HL-60 (cell line): ENCODE results near the gene CFL1.

ENCODE experiments used
- DNase-seq, 2 experiments: peaks; one replicate each; pipeline ENCODE4 v3.0.0-alpha.2; 2010 to 2020; ENCODE audit warnings: low read depth in 1 of 2, low spot score in 1 of 2
- H3K27ac ChIP-seq: fragments of 250-450 bp; sonication (Bioruptor Pico); replicated peaks from 2 replicates; pipeline ENCODE4 v1.5.1; 2020; ENCODE audit warnings: mild to moderate bottlenecking, moderate library complexity
- H3K27me3 ChIP-seq: fragments of 250-450 bp; sonication (Bioruptor Pico); 2 replicates; pipeline ENCODE4 v1.5.1; 2021; ENCODE audit warnings: mild to moderate bottlenecking, moderate library complexity; ENCODE audit not compliant: insufficient read depth, poor library complexity, severe bottlenecking
- H3K4me3 ChIP-seq: replicated peaks from 2 replicates; pipeline ENCODE4 v1.5.1; 2011; ENCODE audit warnings: mild to moderate bottlenecking, control low read depth, low read length; ENCODE audit not compliant: insufficient read depth
- GABPA ChIP-seq: IDR thresholded peaks from 2 replicates; pipeline ENCODE4 v1.6.1; 2012; ENCODE audit warnings: low read depth
- POLR2AphosphoS5 ChIP-seq: IDR thresholded peaks from 2 replicates; pipeline ENCODE4 v1.6.1; 2012; ENCODE audit warnings: low read depth
- SPI1 ChIP-seq: IDR thresholded peaks from 2 replicates; pipeline ENCODE4 v1.6.1; 2012; ENCODE audit warnings: low read depth, mild to moderate bottlenecking, borderline replicate concordance
- TF ChIP-seq, protein P1 (sequence below): IDR thresholded peaks from one replicate; pipeline ENCODE4 v1.5.1; 2011; ENCODE audit warnings: low read length, control low read depth, inconsistent platforms; ENCODE audit not compliant: insufficient read depth
- TF ChIP-seq, protein P2 (sequence below): IDR thresholded peaks from 2 replicates; pipeline ENCODE4 v1.6.1; 2012; ENCODE audit warnings: low read depth; ENCODE audit not compliant: insufficient replicate concordance

The CFL1 gene

DNA sequence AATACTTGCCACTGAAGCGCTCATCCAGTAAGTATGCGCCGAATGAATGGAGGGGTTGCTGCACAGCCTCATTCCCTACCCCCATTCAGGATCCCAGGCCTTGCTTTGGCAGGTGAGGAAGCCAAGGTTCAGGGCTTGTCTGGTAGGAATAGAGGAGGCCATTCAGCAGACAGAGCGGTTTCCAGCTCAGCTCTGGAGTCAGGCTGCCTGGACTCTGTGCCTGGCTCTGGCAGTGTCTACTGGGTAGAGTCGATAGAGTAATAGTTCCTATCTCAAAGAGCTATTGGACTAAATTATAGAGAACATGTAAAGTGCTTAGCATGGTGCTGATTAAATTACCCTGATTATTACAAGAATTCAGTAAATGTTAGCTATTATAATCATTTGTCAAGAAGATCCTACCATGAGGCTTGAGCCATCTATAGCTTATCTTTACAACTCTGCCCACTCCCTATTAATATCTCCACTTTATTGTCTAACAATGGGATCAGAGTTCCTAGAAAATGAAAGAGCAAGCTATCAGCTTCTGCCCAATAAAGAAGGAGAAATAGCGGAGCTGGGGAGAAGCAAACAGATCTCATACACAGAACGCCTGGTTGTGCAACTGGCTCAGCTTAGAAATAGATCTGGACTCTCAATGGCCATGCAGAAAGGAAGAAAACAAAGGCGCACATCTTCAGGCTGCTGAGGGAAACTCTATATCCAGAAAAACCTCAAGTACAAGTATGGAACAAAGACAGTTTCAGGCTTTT lies 30.8 kb downstream of the CFL1 start:
- DNase-seq: no peak
- Histone ChIP-seq H3K27ac (no peak overlapping the region), H3K4me3 (no peak overlapping the region), H3K27me3 (no peaks in the 10 kb centered on the region)
- TF ChIP-seq, protein P1, sequence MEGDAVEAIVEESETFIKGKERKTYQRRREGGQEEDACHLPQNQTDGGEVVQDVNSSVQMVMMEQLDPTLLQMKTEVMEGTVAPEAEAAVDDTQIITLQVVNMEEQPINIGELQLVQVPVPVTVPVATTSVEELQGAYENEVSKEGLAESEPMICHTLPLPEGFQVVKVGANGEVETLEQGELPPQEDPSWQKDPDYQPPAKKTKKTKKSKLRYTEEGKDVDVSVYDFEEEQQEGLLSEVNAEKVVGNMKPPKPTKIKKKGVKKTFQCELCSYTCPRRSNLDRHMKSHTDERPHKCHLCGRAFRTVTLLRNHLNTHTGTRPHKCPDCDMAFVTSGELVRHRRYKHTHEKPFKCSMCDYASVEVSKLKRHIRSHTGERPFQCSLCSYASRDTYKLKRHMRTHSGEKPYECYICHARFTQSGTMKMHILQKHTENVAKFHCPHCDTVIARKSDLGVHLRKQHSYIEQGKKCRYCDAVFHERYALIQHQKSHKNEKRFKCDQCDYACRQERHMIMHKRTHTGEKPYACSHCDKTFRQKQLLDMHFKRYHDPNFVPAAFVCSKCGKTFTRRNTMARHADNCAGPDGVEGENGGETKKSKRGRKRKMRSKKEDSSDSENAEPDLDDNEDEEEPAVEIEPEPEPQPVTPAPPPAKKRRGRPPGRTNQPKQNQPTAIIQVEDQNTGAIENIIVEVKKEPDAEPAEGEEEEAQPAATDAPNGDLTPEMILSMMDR: no peak
- TF ChIP-seq, protein P2, sequence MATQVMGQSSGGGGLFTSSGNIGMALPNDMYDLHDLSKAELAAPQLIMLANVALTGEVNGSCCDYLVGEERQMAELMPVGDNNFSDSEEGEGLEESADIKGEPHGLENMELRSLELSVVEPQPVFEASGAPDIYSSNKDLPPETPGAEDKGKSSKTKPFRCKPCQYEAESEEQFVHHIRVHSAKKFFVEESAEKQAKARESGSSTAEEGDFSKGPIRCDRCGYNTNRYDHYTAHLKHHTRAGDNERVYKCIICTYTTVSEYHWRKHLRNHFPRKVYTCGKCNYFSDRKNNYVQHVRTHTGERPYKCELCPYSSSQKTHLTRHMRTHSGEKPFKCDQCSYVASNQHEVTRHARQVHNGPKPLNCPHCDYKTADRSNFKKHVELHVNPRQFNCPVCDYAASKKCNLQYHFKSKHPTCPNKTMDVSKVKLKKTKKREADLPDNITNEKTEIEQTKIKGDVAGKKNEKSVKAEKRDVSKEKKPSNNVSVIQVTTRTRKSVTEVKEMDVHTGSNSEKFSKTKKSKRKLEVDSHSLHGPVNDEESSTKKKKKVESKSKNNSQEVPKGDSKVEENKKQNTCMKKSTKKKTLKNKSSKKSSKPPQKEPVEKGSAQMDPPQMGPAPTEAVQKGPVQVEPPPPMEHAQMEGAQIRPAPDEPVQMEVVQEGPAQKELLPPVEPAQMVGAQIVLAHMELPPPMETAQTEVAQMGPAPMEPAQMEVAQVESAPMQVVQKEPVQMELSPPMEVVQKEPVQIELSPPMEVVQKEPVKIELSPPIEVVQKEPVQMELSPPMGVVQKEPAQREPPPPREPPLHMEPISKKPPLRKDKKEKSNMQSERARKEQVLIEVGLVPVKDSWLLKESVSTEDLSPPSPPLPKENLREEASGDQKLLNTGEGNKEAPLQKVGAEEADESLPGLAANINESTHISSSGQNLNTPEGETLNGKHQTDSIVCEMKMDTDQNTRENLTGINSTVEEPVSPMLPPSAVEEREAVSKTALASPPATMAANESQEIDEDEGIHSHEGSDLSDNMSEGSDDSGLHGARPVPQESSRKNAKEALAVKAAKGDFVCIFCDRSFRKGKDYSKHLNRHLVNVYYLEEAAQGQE: no peak
- TF ChIP-seq POLR2AphosphoS5 (no peak), GABPA (no peak), SPI1 (no peak)

DNA sequence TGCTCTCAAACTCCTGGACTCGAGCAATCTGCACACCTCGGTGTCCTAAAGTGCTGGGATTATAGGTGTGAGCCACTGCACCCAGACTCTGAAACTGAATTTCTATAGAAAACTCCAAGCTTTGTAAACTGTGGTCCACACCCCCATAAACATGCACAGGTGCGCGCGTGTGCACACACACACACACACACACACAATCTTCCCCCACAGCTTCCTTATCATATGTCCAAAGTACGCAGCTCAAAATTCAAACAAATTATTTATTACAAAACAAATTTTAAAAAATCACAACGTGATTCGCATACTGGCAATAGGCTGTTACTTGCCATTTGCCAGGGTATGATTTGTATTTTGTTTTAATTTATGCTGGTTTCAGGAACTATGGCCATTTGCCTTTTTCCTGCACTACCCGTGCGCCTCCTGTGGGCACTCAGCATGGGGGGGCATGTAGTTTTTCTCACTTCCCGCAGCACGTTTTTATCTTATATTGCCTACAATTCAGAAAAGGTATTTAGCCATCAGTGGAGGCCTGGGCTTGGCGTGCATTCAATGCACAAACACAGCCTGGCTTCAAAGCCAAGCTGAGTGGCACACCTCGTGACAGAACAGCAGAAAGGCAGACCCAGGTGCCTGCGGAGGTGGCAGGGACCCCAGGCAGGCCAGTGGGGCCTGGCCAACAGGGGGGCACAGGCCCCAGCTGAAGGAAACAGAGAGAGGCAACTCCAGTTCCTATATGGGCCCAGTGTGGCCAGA lies 35.0 kb downstream of the CFL1 start:
- Histone ChIP-seq H3K27ac (no peak overlapping the region), H3K4me3 (no peak overlapping the region), H3K27me3 (no peaks in the 10 kb centered on the region)
- TF ChIP-seq SPI1: no peak
- TF ChIP-seq, protein P2: no peak
- TF ChIP-seq, protein P1: no peak
- no peak for TF ChIP-seq GABPA
- no peak for TF ChIP-seq POLR2AphosphoS5
- no peak for DNase-seq

DNA sequence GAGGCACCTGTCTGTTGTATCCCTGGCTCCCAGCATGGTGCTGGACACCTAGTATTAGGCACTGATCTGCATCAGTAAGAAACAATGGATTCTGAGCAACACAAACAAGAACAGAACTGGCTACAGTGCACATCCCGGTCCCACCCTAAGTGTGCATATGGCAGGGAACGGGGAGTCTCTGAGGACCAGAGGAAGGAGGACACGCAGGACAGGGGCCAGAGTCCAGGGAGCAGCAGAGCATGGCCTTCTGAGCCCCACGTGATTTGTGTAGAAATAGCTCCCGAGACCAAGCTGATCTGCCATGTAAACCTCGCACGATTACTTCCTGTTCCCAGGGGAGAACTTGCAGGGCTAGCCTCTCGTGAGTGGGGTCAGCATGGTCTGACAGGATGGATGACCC lies 36.9 kb downstream of the CFL1 start:
- DNase-seq: peak in 1 of 2 experiments; percentile 31
- H3K4me3 ChIP-seq: no peak overlapping the region
- no peak for TF ChIP-seq GABPA
- TF ChIP-seq, protein P1: no peak
- TF ChIP-seq POLR2AphosphoS5: no peak
- TF ChIP-seq SPI1: no peak
- TF ChIP-seq, protein P2: no peak
- no peaks in the 10 kb centered on the region for H3K27me3 ChIP-seq
- no peak overlapping the region for H3K27ac ChIP-seq
